Spleen (tissue), 13 donors: ENCODE results near the gene ELOVL4. TPM values are rescaled to one million over a fixed set of nuclear protein-coding genes. Genes with fewer than 3 reads are reported as not detected.

Experiments used
- DNase-seq: peaks from one replicate; pipeline ENCODE4 v3.0.0-alpha.2; 2020
- H3K27ac ChIP-seq, 8 donors: fragments of 200-600 bp; sonication (generic) in 7 of 8; 1 replicate in 4 of 8; 2 replicates in 4 of 8; pipeline versions ENCODE4 v1.5.0 to v1.8.0; 2016 to 2021; ENCODE audit warnings: inconsistent platforms in 4 of 8, mild to moderate bottlenecking in 4 of 8, moderate library complexity in 1 of 8
- H3K27me3 ChIP-seq, 7 donors: fragments of 200-600 bp; sonication (generic) in 6 of 7; replicated peaks in 1 of 7; 1 replicate in 4 of 7; 2 replicates in 3 of 7; pipeline versions ENCODE4 v1.5.0 to v1.8.0; 2016 to 2021; ENCODE audit warnings: inconsistent platforms in 3 of 7, mild to moderate bottlenecking in 1 of 7
- H3K36me3 ChIP-seq, 6 donors: fragments of 200-600 bp; sonication (generic) in 5 of 6; 1 replicate in 4 of 6; 2 replicates in 2 of 6; pipeline versions ENCODE4 v1.5.0 to v1.8.0; 2016 to 2021; ENCODE audit warnings: inconsistent platforms in 2 of 6
- H3K4me1 ChIP-seq, 6 donors: fragments of 200-600 bp; sonication (generic) in 5 of 6; 1 replicate in 3 of 6; 2 replicates in 3 of 6; pipeline versions ENCODE4 v1.5.0 to v1.8.0; 2016 to 2021; ENCODE audit warnings: inconsistent platforms in 3 of 6
- H3K4me3 ChIP-seq, 8 donors: fragments of 200-600 bp; sonication (generic) in 7 of 8; 1 replicate in 4 of 8; 2 replicates in 4 of 8; pipeline versions ENCODE4 v1.5.0 to v1.8.0; 2016 to 2021; ENCODE audit warnings: inconsistent platforms in 4 of 8, mild to moderate bottlenecking in 4 of 8, moderate library complexity in 2 of 8
- H3K9me3 ChIP-seq, 8 donors: fragments of 200-600 bp; sonication (generic) in 7 of 8; 1 replicate in 4 of 8; 2 replicates in 4 of 8; pipeline versions ENCODE4 v1.5.0 to v1.8.0; 2016 to 2021; ENCODE audit warnings: inconsistent platforms in 4 of 8
- CTCF ChIP-seq, 11 experiments: fragments of 200-600 bp in 7 of 11; fragments of 450-650 bp in 4 of 11; sonication (generic) in 4 of 11; IDR thresholded peaks in 8 of 11; conservative IDR thresholded peaks in 3 of 11; 1 replicate in 7 of 11; 2 replicates in 4 of 11; pipeline versions ENCODE4 v1.4.0 to v1.8.0; 2016 to 2021; ENCODE audit warnings: antibody characterized with exemption in 11 of 11, inconsistent platforms in 4 of 11, mild to moderate bottlenecking in 1 of 11
- POLR2A ChIP-seq, 3 donors: fragments of 450-650 bp; IDR thresholded peaks; one replicate each; pipeline ENCODE4 v1.5.1; 2017; ENCODE audit warnings: antibody characterized with exemption in 3 of 3, mild to moderate bottlenecking in 1 of 3
- POLR2AphosphoS5 ChIP-seq, 3 donors: sonication (generic); formaldehyde crosslinking; IDR thresholded peaks; one replicate each; pipeline ENCODE4 v1.5.1; 2017; ENCODE audit warnings: antibody characterized with exemption in 3 of 3
- WGBS, 5 donors: extraction: QIAGEN DNeasy Blood & Tissue Kit in 3 of 5; methylation state at CpG; one replicate each; pipeline versions ENCODE4 v1.1.5 to v1.1.7; 2013 to 2018; 5-methylcytosine and 5-hydroxymethylcytosine counted together
- intact Hi-C: fragments of 100-400 bp; cut with DNase I; formaldehyde crosslinking; loops from one replicate; pipeline ENCODE4 v1.15.0; 2023; ENCODE audit warnings: low total_unique reads
- long read RNA-seq, 2 donors: transcript quantifications; one replicate each; lab custom pipeline, GENCODE V29; 2026
- polyA plus RNA-seq, 3 donors: library from polyadenylated mRNA; stranded (reverse); fragments of 200-250 nt; gene quantifications; one replicate each; pipeline ENCODE4 v1.2.1, GENCODE V29; 2013
- total RNA-seq, 7 donors: library from RNA; depleted of rRNA in 3 of 7; stranded (reverse); fragments of >200 nt in 3 of 7; fragmentation: NEBNext Ultra II Directional in 4 of 7; extraction: Animal tissue kit (Norgen Biotek cat#: 25700) in 4 of 7; gene quantifications; one replicate each; pipeline versions ENCODE4 v1.1.0 to v1.2.1, GENCODE V29; 2016 to 2021
- donor health status: healthy with polysubstance abuse.
- donor health status: DM: no; HTN: no; CAD: no; lungs with moderate emphysema.
- donor health status: DM: no; HTN: no; CAD: no.
- donor health status: Bipolar disorder and iron deficiency.
- donor health status: healthy.
- donor health status: DM: no; HTN: no; CAD: no.
- donor health status: DM: yes; HTN: yes; CAD: no.

Gene ELOVL4
- total RNA-seq (under 1 TPM; 0.17 to 0.77 (median 0.24) TPM), polyA plus RNA-seq (under 1 TPM; 0.17 to 0.38 (median 0.26) TPM)
- long read RNA-seq, donor 1, result 0 reads
- long read RNA-seq, donor 2, partial matches to known transcripts, result 0 of 1 reads
- long read RNA-seq, donor 2, other reads (novel, unspliced or antisense), result 0 of 1 reads

DNA sequence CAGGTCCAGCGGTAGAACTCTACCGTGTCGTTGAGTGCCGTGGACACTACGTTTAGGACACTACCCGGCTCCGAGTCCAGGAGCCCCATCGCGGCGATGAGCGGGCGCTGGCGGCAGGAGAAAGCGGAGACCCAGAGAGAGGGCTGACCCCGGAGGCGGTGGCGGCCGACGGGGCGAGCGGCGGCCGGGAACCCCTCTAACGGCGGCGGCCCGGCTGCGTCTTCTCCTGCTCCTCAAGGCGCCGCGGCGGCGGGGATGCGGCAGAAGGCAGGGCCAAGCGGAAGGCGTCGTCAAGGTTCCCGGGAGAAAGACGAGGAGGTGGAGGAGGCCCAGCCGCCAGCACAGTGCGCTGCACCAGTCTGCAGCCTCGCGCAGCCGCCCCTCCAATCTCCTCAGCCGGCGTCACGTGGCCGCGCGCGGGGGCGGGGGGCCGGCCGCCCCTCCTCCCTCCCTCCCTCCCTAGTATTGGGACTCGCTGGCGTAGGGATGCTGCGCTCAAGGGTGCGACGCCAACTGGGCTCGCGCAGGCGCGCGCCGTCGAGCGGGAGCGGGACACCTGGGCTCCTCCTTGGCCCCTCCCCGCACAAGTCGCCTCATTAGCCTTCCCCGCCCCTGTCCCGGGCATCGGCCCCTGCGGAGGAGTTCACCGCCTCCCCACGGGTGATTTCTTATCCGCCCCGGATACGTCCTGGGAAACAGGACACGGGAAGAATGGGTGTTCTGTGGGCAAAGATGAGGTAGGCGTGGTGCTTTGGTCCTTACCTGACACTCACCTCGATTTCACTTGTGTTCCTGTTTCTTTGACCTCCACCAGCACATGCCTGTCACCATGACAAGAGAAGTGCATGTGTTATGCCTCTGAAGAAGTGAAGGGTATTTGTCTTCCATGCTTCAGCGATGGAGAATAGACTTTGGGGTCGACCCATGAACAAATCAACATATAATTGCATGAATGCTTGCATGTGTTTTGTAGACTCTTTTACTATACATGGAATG lies at the start of gene ELOVL4:
ELOVL4 (minus strand) TSS at position 363 of the 996 bp plus-strand sequence; CDS start at position 89, 274 bp downstream.
- peak; percentile 78 for DNase-seq
- peak within 1 kb of the TSS in 2 of 8 donors; percentile 12 to 21 for H3K27ac ChIP-seq
- intact Hi-C loops, result loop anchor here (5.0 kb wide), 1 partner anchor 145 kb away; no protein-coding TSS in a partner anchor

DNA sequence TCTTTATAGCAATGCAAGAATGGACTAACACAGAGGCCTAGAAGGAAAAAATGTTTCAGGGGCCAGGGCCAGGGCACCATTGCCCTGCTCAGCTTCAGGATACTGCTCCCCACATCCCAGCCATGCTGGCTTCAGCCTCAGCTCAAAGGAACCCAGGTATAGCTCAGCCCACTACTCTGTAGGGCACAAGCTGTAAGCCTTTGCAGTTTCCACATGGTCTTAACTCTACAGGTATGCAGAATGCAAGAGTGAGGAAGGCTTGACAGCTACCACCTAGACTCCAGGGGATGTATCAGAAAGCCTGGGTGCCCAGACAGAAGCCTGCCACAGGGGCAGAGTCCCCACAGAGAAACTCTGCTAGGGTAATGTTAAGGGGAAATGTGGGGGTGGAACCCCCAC lies 46.6 kb upstream of the ELOVL4 start:
- intact Hi-C loops, result no loop called here
- no peak overlapping the region for H3K4me3 ChIP-seq
- H3K9me3 ChIP-seq, result no peaks in the 10 kb centered on the region
- H3K36me3 ChIP-seq, result no peaks in the 10 kb centered on the region
- DNase-seq, result no peak
- TF ChIP-seq POLR2A (IDR thresholded peaks at IDR 0.05) (no peak), POLR2AphosphoS5 (IDR thresholded peaks at IDR 0.05) (no peak), CTCF (IDR thresholded peaks at IDR 0.05 in 8 of 11, conservative IDR thresholded peaks at IDR 0.05 in 3 of 11) (no peak)
- H3K27ac ChIP-seq, result no peak overlapping the region
- H3K4me1 ChIP-seq, result no peaks in the 10 kb centered on the region
- no peaks in the 10 kb centered on the region for H3K27me3 ChIP-seq

More for the DNA sequence above, at the start of gene ELOVL4:
- 2 to 6% (median 2%) methylated on average over 33 to 84 of the region's 84 CpGs for WGBS, 5 donors
- H3K4me1 ChIP-seq, result peaks cover 5 to 22% (median 20%) of the 10 kb centered on the region in 6 donors
- TF ChIP-seq POLR2AphosphoS5 (IDR thresholded peaks at IDR 0.05) (peak; percentile 12 to 58 (median 55)), CTCF (IDR thresholded peaks at IDR 0.05 in 8 of 11, conservative IDR thresholded peaks at IDR 0.05 in 3 of 11) (no peak), POLR2A (IDR thresholded peaks at IDR 0.05) (no peak)
- peaks cover 0 to 75% (median 46%) of the 10 kb centered on the region in 7 donors for H3K27me3 ChIP-seq
- no peaks in the 10 kb centered on the region for H3K9me3 ChIP-seq
- peak within 1 kb of the TSS; percentile 43 to 76 (median 48) for H3K4me3 ChIP-seq
- no peaks in the 10 kb centered on the region for H3K36me3 ChIP-seq

DNA sequence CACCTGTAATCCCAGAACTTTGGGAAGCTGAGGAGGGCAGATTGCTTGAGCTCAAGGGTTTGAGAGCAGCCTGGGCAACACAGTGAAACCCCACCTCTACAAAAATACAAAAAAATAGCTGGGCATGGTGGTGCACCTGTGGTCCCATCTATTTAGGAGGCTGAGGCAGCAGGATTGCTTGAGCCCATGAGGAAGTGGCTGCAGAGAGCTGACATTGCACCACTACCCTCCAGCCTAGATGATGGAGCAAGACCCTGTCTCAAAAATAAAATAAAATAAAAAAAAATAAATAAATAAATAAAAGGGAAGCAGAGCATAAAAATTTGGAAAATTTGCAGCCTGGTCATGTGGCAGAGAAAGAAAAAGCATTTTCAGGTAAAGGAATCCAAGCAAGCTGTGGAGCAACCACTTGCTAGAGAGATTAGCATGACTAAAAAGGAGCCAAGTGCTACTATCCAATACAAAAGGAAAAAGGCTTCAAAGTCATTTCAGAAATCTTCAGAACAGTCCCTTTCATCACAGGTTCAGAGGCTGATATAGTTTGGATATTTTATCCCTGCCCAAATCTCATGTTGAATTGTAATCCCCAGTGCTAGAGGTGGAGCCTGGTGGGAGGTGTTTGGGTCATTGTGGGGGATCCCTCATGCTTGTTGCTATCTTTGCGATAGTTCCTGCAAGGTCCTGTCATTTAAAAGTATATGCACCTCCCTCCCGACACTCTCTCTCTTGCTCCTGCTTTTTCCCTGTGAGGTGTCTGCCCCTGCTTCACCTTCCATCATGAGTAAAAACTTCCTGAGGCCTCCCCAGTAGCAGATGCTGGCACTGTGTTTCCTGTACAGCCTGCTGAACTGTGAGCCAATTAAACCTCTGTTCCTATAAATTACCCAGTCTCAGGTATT lies 45.9 kb upstream of the ELOVL4 start:
- H3K27ac ChIP-seq, result no peak overlapping the region
- H3K4me1 ChIP-seq, result no peaks in the 10 kb centered on the region
- 72 to 84% (median 76%) methylated on average over 2 of the region's 2 CpGs for WGBS, 5 donors
- no peak for TF ChIP-seq CTCF (IDR thresholded peaks at IDR 0.05 in 8 of 11, conservative IDR thresholded peaks at IDR 0.05 in 3 of 11)
- no peak for TF ChIP-seq POLR2AphosphoS5 (IDR thresholded peaks at IDR 0.05)
- TF ChIP-seq POLR2A (IDR thresholded peaks at IDR 0.05), result no peak
- intact Hi-C loops, result no loop called here
- DNase-seq, result no peak
- H3K36me3 ChIP-seq, result no peaks in the 10 kb centered on the region
- no peaks in the 10 kb centered on the region for H3K27me3 ChIP-seq
- H3K4me3 ChIP-seq, result no peak overlapping the region
- H3K9me3 ChIP-seq, result no peaks in the 10 kb centered on the region
